ENCODE results near the gene CCR9.

CCR9 gene

DNA sequence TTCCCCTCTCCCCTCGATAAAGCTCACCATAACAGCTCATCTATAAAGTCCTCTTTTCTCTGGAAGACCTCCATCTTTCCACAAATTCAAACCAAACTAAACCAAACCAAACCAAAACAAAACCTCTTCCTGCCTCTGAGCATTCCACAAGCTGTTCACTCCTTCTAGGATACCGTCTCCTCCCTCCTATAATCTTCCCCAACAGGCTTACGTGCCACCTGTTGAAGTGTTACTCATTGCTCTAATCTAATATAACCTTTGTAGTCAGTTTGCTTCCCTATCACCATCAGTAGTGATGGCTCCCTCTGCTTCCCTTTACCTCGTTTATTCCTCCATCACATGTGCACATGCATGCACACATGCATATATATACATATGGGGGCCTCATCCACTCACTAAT is 12.7 kb upstream of the CCR9 start:
- DNase-seq: no peak

DNA sequence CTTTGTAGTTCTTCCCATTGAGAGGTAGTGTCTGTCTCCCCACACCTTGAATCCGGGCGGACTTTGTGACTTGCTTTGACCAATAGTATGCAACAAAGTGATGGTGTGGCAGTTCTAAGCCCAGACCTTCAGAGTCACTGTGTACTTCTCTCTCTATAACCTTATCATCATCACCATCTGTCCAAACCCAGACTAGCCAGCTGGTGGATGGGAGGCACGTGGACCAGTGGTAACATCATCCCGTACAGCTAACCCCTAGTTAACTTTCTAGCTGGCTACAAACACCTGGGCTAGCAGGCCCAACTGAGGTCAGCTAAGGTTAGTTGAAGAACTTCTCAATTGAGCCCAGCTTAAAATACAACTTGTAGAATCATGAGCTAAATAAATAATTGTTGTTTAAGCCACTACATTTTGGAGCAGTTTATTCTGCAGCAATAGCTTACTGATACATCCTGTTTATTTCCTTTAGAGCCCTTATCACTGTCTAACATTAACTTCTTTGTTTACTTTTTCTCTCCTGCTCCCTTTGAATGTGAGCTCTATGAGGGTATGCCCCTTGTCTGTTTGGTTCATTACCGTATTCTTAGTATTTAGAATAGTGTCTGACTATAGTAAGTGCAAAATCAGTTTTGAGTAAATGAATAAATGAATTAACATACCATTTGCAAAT is 11.5 kb upstream of the CCR9 start:
- no peak for DNase-seq

DNA sequence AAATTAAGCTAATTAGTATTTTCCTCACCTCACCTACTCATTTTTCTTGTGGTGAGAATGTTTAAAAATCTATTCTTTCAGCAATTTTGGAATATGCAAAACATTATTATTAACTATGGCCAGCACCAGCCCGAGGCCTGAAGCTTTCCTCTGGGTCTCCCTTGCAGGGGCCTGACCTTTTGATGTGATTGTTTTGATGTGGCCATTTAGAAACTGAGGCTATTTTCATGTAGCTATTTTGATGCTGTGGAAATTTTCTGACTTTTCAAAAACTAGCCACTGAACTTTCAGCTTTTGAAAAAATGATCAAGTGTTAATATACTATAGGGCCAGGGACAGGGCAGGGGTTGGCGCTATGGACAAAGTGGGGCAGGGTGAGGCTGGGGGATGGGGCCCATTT is 8.2 kb upstream of the CCR9 start:
- DNase-seq: no peak

DNA sequence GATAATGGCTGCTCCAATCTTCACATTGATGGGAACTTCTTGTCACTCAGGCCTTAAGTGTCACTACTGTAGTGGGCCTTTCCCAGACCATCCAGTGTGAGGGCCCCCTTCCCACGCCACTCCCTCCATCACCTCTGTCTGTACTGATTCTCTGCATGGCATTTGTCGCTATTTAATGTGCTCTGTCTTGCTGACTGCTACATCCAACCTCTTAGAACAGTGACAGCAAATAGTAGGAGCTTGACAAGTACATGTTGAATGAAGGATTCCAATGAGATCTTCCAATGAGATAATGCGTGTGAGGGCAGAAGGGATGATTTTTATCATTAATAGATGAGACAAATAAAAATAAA is 5.6 kb upstream of the CCR9 start:
- DNase-seq: no peak

DNA sequence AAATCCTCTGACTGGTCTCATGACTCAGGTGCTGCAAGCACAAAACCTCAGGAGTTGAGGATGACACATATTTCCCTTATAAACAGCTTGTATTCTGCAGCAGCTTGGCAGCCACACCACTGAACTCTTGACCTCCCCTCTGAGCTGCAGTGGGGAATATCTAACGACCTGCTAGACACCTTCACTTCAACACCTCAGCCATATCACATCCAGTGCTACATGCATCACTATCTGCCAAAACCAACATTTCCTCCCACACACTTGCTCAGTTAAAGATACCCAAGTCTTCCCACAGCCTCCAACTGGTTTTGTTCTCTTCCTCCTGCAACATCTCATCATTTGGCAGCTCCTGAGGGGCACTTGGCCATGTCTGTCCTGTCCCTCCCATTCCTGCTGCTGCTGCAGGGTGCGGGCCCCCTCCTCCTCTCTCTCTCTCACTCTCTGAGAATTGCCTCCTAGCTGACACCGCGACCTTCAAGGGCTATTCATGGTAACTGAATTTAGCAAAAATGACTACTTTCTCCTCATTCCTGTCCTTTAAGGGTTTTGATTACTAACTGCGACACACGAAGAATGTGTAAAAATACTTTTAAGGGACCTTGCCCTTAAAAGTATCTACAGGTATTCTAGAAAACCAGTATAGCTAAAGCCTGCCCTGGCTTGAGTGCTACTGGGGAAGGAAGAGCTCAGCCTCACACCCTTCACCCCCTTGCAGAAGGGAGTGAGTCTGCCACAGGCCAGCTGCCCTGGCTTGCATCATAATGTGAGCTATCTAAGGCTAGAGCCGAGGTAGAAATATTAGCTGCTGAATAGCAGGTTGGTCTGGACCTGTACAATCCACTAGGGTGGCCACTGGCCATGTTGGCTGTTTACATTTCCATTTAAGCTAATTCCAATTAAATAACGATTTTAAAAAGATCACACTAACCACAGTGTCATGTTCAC is 5.0 kb upstream of the CCR9 start:
- DNase-seq: peak; percentile 48

DNA sequence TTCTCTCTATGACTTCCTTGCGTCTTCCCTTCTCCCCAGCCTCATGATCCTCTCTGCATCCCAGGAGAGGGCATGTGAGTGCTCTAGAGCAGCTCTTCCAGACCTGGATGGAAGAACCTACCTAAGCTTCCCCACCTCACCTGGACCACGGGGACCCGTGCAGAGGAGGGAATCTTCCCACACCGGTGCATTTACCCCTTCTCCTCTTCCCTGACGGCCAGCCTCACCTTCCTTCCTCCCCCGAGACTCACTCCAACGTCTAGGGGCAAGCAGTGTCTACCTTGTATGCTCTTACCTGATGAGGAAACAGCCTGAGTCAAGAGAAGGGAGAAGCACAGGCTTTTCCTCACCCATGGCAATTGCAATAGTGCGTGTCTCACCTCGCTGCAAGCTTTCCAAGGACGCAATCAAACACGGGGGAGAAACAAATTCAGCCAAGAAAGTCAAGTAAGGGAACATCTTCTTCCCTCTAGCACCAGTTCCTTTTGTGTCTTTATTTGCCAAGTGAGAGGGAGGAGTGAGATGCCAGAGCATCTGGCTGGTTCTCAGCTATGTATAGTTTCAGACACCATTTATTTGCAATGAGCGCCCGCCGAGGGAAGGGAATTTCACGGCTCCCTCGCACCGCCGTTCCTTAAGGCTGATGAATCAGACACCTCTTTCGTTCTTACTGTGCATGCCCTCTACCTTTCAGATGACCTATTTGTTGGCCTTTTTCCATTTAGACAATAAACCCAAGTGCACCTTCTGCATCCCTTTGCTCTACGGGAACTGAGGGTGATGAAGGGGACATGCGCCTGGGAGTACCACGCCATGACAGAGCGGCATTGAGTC is 1.8 kb upstream of the CCR9 start:
- no peak for DNase-seq

DNA sequence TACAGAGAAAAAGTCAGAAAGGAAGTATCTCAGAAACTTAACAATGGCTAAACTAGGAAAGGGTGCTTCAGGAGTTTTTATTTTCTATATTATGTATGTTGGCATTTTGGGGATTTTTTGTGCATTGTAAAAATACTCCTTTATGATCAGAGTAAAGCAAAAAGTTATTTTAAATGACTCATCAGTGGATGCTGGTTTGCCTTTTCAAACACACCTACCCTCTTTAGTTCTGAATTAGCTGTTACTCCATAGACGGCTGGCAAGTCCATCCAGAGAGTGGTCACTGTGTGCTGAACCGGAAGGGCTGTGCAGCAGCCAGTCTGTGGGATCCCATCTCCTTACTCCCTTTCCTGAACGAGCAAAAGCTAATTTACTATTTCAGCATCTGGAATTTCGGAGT is 942 bp downstream of the CCR9 start:
- DNase-seq: no peak

DNA sequence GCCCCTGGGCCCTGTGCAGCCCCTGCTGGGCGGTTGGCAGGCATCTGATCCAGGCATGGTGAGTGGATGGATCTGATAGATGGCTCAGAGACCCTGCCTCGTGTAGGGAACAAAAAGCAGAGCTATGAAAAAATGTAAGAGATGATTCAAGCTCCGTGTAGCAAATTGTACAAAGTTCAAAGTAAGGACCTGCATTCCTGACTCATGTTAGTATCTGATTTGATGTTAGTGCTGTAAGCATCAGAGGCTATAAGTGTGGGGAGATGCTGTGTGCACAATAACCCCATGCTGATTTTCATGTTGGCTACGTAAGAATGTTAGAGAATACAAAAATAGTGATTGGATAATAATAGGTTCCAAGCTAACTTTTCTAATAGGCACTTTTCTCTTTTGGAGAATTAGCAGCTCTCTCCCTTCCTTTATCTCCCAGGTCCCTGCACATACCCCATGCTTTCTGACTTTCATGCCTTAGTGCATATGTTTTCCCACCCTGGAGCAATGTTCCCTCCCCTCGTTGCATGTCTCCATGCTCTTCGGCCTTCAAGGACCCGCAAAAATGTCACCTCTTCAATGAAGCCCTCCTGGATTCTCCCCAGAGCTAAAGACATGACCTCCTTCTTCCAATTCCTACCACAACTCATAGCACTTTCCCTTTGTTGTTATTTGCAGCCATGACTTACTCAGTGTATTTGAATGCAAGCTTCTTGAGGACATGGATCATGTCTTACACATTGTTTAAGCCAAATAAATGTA is 1.6 kb downstream of the CCR9 start:
- DNase-seq: no peak

DNA sequence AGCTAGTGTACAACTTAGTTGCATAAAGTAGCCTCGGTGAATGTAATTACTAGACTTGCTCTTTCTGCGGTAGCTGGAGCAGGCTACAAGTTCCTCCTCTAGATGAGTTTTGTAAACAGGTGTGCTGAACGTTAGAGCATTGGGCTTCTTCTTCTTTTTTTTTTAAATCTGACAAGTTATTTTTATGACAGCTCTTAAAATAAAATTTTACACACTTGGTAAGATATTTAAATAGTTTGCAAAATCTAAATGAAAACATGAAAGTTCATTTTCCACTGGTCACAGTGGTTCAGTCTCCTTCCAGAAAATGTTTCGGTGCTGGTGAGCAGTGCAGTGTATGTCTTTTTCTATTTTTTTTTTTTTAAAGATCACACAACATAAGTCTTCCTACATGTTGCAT is 3.0 kb downstream of the CCR9 start:
- no peak for DNase-seq

DNA sequence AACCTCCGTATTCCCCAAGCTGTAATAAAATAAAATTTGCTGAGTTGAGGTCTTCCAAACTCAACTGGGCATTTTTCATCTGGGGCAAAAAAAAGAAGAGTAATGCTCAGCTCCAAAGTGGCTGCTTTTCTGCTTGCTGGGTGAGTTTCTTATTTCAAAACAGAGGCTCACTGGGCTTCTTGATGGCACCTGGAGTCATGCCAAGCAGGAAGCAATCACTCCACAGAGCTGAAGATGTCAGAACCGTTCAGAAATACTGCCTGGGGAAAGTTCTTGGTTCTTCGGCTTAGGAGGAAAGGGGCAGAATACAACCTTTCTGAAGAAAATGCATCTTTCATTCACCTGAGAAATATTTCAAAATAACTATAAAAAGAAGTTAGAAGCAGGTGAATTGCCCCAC is 4.1 kb downstream of the CCR9 start:
- DNase-seq: no peak

DNA sequence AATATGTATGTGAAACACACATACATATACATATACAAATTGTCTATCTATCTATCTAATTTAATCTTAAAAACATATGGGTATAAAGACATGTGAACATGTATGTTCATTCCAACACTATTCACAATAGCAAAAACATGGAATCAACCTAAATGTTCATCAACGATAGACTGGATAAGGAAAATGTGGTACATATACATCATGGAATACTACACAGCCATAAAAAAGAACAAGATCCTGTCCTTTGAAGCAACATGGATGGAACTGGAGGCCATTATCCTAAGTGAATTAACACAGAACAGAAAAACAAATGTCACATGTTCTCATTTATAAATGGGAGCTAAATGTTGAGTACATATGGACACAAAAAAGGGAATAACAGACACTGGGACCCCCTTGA is 5.8 kb downstream of the CCR9 start:
- no peak for DNase-seq

DNA sequence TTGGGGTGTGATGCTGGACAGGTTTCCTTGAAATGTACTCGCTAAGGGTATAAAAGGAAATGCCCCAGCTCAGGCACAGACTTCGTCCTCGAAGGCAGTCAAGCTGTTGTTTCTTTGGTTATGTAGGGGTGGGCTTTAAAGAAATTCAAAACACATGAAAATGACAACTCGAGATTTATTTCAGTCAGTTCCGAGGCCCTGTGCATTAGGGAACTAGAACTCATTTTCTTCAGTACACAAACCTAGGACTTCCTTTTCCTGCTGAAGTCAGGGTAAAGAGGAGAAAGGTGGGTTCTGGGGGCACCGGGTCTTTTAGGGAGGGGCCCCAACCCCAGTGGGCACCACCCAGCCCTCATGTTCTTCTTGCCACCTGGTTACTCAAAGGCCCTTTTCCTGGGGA is 7.7 kb downstream of the CCR9 start:
- DNase-seq: no peak

DNA sequence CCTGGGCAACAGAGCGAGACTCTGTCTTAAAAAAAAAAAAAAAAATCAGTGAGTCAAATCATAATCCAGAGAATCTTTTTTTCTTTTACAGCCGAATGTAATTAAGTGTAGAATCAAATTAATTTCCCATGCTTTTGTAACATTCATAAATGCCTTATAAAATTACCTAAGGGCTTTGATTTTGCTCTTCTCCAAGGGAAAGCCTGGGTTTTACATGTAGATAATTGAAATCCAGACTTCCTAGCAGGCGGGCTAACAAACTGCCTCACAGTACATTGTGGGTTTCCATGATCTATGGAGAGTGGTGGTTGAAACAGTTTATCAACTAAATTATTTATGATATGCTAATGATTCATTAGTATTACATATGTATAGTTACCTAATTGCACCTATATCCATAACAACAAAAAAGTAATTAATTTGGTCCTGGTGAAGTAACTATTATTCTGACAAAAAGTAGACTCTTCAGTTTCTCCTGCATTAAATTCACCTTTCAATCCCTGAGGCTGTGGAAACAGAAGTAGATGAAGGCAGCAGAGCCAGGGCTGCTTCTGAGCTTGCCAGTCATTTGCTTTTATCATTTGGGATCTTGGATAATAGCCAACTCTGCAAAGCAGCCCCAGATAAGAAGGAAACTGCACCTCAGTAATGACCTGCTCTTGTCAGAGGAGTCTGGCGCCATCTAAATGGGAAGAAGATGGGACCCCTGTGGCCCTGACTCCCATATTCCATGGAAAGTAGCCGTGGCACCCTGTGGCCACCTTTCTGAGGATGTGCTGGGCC is 9.5 kb downstream of the CCR9 start:
- no peak for DNase-seq

DNA sequence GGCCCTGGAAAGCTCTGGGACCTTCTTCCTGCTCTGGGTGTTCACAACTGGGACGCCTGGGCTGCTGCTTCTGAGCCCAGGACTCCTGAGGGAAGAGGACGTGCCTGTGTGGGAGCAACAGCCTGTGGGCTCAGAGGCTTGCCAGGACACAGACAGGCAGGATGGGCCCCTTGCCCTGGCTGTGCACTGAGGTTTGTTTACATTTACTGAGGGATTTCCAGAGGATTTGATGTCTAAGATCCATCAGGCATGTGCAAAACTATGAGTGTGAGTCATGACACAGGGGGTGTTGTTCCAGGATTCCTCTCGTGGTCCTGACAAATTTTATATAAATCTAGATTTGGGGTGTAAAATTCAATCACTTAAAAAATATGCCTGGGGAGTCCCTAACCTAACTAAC is 10.6 kb downstream of the CCR9 start:
- no peak for DNase-seq

DNA sequence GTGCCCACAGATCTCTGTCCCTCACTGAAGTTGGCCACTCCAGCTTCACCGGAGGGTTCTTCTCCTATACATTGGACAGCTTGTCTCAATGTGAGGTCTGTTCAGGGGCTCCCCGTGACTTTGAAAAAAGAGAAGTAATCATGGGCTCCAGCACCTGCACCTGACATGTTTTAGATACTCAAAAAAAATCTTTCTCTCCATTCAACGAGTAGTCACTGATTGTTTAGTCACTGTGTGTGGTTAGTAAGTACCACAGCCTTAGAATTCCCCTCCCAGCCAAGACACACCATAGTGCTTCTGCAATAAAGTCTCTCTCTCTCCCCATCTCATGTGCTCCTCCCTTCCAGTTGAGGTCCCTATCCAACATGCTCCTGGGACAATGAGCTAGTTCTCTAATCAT is 18.6 kb downstream of the CCR9 start:
- no peak for DNase-seq

DNA sequence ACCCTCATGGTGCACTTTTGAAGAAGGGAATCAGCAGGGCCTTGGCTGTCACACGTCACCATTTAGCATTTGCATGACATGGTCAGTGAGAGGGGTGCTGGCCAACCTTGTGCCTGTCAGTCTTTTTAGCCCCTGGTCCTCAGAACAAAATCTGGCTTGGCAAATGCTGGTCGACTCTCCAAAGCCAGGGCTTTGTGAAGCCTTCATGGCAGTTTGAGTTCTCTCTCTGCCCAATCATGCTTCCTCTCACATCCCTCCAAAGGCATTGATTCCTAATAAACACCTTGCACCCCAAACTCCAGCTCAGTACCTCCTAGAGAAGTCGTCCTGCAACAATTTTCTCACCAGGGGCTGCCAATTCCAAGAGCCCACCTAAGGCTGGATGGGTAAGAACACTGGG is 19.4 kb downstream of the CCR9 start:
- no peak for DNase-seq

DNA sequence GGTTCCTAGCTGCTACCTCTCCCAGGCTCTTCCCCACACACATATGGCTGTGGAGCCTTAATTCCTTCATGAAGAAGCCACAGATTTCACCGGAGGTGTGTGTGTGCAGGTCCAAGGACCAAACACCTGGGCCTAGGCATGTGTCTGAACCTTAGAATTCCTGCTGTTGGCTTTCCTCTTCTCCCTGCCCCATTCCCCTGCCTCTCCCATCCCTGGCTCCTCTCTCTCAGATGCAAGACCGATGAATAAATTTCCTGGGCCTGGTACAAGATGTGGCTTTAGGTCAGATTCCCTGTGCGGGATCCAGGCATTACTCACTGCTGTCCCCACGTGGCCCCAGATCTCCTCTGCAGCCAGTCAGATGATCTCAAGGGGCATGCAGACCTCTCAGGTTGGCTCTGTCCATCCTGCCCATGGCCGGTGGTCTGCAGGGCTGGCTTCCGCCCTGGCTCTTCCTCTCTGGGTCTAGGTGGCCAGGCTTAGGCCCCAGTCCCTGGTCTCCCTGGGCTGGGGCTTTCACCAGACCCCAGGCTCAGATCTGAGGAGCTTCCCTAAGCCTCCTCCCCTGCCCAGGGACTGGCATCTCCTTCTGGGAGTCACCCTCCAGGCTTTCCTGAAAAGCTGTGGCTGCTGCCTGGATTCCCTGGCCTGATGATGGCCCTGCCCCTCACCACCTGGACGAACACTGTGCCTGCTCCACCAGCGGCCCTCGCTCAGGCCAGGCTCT is 20.5 kb downstream of the CCR9 start:
- no peak for DNase-seq

DNA sequence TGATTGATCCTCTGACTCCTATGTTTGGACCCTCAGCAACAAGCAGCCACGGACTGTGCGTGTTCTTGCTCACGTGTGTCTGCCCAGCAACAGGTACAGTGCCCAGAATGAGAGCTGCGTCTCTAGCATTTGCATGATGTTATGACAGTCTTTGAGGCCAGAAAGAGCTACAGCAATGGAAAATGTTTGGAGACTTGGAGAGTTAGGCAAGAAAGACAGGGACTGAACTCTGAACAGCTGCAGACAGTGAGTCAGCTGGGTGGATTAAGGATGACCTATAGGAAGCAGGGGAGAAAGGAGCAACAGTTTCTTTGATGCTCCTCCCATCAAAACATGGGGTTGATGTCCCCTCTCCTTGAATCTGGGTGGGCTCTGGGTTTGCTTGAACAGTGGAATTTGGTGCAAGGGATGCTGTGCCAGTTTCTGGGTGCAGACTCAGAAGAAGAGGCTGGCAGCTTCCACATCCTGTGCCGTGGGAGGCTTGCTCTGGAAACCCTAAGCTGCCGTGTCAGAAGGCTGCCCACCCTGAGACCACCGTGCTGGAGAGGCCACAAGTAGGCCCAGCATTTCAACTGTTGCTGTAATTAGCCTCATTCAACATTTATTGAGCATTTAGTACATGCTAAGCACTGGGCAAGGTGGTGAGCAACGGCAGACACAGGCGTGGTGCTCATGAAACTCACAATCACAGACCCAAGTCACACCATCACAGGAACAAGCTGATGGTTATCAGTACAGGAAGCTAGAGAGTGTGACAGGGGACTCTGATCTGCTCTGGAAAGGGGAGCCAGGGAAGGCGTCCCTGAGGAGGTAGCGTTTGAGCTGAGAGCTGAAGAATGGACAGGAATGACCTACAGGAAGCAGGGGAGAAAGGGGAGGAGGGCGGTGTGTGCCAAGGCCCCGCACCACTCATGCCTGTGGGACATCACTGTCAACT is 21.7 kb downstream of the CCR9 start:
- peak; percentile 41 for DNase-seq

DNA sequence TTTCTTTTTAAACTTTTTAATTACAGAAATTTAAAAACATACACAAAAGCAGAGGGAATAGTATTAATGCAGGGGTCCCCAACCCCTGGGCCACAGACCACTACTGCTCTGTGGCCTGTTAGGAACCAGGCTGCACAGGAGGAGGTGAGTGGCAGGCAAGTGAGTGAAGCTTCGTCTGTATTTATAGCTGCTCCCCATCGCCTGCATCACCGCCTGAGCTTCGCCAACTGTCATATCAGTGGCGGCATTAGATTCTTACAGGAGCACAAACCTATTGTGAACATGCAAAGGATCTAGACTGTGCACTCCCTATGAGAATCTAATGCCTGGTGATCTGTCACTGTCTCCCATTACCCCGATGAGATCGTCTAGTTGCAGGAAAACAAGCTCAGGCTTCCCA is 22.4 kb downstream of the CCR9 start:
- DNase-seq: no peak

DNA sequence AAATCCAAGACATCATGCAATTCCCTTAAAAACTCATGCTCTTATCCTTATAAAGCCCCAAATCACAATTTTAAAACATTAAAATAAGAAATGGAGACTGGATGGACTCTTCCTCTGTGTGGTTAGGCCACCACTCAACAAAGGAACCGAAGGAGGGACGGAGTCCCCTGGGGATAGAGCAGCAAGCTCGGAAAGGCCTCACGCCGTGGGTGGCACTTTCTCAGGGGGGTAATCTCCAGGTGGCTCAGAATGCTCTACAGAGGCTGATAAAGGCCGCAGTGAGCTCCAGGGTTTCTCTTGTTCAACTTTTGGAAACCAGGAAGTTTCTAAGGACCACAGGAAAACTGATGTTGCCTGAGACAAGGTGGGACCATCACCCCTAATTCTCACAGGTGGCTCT is 23.2 kb downstream of the CCR9 start:
- DNase-seq: no peak
